ENCODE measurements around the gene SPEN.

SPEN gene

DNA sequence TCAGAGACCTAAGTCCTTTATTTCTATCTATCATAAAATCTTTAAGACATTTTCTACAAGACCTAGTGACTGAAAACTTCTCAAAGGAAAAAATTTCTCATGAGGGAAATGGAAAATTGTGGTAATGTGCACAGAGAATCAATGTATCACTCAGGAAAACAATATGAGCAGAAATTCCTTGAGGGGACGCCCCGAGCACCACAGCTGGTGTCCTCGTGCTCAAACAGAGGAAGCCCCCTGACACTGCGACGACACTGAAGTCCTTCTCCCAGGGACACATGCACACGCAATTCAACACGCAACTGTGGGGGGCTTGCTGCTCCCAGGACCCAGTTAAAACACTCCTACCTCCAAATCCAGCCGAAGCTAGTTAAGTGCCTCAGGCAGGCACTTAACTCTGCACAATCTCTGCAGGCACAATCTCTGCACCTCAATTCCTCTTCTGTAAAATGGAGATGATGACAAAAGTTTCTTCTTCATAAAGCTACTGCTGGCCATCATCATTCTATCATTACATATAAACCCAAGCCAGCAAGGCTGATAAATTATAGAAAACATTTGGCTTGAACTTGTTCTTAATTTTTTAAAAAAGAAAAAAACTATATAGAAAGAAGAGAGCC is 112.4 kb downstream of the SPEN start:
- no peak for DNase-seq
- in situ Hi-C loops (cut with HindIII; ENCODE audit: low pct_ligation_motif_present, low pct_unique_long_range_greater_than_20kb, low sequenced_read_pairs): loop anchor here (25.0 kb wide), 1 partner anchor 148 kb away; the partner anchor contains the start of gene UQCRHL

DNA sequence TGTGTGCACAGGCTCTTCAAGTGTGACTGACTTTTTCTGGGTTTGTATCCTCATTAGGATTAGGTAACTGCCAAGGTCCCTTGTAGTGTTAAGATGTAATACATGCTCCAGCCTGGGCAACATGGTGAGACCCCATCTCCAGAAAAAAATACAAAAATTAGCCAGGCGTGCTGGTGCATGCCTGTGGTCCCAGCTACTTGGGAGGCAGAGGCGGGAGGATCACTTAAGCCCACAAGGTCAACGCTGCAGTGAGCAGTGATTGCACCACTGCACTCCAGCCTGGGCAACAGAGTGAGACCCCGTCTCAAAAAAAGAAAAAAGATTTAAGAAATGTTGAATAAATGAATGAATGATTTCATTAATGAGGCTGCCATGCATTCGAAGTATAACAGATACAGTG is 113.3 kb downstream of the SPEN start:
- in situ Hi-C loops (cut with HindIII; ENCODE audit: low pct_ligation_motif_present, low pct_unique_long_range_greater_than_20kb, low sequenced_read_pairs): loop anchor here (25.0 kb wide), 1 partner anchor 149 kb away; the partner anchor contains the start of gene UQCRHL
- DNase-seq: no peak

DNA sequence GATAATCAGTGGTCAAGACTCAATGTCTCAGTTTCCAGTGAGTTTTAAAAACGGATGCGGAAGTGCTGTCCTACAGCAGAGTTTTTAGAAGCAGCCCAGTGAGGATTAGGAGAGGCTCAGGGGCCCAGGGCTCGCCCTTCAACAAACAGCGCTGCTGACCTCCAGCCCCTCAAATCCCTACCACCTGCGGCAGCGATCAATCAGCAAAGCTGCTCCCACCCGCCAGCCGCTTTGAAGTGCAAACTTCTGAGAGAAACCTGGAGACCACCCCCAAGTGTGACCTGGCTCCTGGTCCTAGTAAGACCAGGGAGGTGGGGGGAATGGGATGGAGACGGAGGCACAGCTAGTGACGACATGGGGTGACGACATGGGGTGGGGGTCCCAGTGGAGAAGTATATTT is 114.0 kb downstream of the SPEN start:
- no peak for DNase-seq
- in situ Hi-C loops (cut with HindIII; ENCODE audit: low pct_ligation_motif_present, low pct_unique_long_range_greater_than_20kb, low sequenced_read_pairs): loop anchor here (25.0 kb wide), 1 partner anchor 149 kb away; the partner anchor contains the start of gene UQCRHL

DNA sequence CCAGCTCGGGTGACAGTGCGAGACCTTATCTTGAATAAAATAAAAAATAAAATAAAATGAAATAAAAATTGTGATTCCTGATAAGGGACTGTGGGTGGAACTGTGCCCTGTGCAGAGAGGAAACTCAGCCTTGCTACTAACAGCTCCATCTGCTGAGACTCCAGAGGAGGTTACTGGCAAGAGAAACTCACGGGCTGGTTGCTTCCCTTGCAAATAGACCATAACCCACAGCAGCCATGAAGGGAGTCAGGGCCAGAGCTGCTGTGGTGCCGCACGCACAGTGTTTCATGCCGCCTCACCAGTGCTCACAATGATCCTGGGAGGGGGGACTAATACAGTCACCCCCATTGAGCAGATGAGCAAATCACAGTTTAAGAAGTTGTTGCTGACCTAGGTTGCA is 114.7 kb downstream of the SPEN start:
- no peak for DNase-seq
- in situ Hi-C loops (cut with HindIII; ENCODE audit: low pct_ligation_motif_present, low pct_unique_long_range_greater_than_20kb, low sequenced_read_pairs): loop anchor here (25.0 kb wide), 1 partner anchor 150 kb away; the partner anchor contains the start of gene UQCRHL

DNA sequence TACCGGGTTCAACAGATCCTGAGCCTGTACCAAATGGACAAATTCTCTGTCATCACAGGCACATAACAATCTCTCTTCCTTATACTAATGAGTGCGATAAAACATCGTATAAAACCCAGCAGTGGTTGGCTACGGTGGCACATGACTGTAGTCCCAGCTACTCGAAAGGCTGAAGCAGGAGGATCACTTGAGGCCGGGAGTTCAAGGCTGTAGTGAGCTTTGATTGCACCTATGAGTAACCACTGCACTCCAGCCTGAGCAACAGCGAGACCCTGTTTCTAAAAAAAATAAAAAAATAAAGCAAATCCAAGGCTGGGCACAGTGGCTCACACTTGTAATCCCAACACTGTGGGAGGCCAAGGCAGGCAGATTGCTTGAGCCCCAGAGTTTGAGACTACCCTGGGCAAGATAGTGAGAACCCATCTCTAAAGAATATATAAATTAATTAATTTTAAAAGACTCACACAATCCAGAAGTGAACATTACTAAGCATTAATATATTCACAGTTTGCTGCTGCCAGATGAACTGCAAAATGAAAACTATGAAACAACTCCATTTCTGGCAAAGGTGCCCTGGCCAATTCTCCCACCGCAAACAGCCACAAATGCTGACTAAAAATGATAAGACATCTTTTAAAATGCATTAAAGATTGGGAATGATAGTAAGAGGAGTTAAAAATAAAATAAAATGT is 115.3 kb downstream of the SPEN start:
- in situ Hi-C loops (cut with HindIII; ENCODE audit: low pct_ligation_motif_present, low pct_unique_long_range_greater_than_20kb, low sequenced_read_pairs): loop anchor here (25.0 kb wide), 1 partner anchor 151 kb away; the partner anchor contains the start of gene UQCRHL
- no peak for DNase-seq

DNA sequence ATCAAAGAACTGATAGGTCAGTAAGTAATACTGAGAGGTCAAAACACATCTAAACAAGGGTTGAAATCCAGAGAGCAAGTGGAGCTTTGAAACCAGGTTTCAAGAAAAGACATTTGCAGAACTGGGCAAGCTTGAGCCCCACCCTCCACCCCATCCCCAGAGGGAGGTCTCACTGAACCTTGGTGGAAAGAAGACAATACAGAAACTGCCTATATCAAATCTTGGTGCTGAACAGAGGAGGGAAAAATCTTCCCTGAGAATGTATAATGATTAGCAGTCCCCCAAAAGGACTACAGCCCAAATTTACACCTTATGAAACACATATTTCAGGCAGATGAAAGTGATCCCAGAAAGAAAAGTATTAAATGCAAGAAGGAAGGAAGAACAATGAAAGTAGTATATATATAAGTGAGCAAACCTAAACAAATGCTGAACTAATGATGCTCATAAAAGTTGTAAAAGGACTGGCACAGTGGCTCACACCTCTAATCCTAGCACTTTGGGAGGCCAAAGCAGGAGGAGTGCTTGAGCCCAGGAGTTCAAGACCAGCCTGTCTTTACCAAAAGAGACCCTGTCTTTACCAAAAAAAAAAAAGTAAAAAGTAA is 116.0 kb downstream of the SPEN start:
- in situ Hi-C loops (cut with HindIII; ENCODE audit: low pct_ligation_motif_present, low pct_unique_long_range_greater_than_20kb, low sequenced_read_pairs): loop anchor here (25.0 kb wide), 1 partner anchor 151 kb away; the partner anchor contains the start of gene UQCRHL

DNA sequence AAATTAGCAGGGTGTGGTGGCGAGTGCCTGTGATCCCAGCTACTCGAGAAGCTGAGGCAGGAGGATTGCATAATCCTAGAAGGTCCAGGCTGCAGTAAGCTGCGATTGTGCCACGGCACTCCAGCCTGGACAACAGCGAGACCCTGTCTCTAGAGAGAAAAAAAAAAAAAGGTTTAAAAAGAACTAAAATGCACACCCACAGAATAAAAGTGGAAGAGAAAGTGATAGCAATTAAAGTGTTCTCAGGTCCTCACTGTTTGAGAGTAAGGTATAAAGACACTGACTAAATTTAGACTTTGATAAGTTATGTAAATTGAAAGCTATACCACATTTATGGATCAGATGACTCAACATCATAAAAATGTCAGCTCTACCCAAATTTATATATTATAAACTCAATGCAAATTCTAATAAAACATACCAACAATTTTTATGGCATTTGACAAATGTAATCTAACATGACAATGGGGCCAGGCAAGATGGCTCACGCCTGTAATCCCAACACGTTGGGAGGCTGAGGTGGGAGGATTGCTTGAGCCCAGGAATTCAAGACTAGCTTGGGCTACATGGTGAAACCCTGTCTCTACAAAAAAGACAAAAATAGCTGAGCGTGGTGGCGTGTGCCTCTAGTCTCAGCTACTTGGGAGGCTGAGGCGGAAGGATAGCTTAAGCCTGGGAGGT is 116.6 kb downstream of the SPEN start:
- in situ Hi-C loops (cut with HindIII; ENCODE audit: low pct_ligation_motif_present, low pct_unique_long_range_greater_than_20kb, low sequenced_read_pairs): loop anchor here (25.0 kb wide), 1 partner anchor 152 kb away; the partner anchor contains the start of gene UQCRHL
- DNase-seq: no peak

More for the DNA sequence above, 116.0 kb downstream of the SPEN start:
- DNase-seq: no peak

DNA sequence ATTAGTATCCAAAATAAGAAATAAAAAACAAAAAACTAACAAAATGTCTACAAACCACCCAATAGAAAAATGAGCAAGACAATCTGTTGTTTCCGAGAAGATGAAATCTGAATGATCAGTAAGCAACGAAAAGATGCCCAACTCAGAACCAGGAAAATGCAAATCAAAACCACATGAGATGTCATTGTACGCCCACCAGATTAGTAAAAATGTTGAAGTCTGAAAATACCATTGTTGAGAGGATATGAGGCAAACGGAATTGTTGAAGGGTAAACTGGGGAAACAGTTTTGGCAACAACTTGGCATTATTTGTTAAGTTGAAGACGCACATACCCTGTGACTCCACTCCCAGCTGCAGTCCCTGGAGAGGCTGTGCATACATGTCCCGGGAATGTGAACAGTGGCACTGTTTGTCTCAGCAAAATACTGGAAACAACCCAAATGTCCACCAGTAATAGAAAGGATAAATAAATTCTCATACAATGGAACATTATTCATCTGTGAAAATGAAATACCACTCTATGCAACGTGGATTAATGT is 117.8 kb downstream of the SPEN start:
- no peak for DNase-seq
- in situ Hi-C loops (cut with HindIII; ENCODE audit: low pct_ligation_motif_present, low pct_unique_long_range_greater_than_20kb, low sequenced_read_pairs): loop anchor here (25.0 kb wide), 1 partner anchor 153 kb away; the partner anchor contains the start of gene UQCRHL

DNA sequence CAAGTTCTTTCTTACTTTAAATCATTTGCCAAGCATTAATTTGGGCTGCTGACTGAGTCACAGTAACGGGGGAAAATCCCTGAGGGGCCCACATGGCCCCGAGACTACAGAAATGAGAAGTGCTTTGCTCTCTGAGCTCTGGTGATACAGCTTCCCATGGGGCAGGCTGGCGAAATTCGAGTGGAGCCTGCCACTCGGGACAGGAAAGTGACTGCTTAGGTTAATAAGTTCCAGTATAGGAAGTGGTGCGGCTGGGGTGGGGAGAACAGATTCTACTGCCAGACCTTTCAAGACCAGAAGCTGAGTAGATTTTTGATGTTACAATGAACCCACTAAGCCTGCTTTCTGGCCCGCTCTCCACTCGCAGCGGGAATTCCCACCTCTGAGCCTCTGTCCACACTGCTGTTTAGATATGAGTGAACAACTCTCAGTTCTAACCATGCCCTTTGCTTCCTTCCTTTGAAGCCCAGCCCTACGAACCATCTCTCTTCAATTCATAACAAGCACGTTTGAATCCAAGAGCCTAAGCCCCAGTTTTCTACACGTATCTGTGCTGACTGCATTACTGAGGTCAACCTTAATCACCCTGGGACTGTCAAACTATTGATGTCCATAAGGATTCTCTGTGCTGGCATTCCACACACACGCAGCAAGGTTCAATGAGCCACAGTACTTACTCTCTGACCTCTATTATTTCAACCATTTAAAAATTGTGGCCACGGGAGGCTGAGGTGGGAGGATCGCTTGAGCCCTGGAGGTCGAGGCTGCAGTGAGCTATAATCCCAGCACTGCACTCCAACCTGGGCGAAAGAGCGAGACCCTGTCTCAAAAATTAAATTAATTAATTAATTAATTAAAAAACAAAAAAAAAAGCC is 118.8 kb downstream of the SPEN start:
- in situ Hi-C loops (cut with HindIII; ENCODE audit: low pct_ligation_motif_present, low pct_unique_long_range_greater_than_20kb, low sequenced_read_pairs): loop anchor here (25.0 kb wide), 1 partner anchor 154 kb away; the partner anchor contains the start of gene UQCRHL
- DNase-seq: no peak

DNA sequence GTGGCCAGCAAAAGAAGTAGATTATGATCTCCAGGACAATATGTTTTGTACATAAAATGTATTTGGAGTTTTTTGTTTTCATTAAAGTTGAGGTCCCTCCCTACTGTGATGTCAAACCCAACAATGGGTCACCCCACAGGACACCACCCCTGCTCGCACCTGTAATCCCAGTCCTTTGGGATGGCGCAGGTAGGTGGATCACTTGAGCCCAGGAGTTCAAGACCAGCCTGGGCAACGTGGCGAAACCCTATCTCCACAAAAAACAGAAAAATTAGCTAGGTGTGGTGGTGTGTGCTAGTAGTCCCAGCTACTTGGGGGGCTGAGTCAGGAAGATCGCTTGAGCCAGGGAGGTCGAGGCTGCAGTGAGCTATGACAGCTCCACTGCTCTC is 119.4 kb downstream of the SPEN start:
- DNase-seq: no peak
- in situ Hi-C loops (cut with HindIII; ENCODE audit: low pct_ligation_motif_present, low pct_unique_long_range_greater_than_20kb, low sequenced_read_pairs): loop anchor here (25.0 kb wide), 1 partner anchor 155 kb away; the partner anchor contains the start of gene UQCRHL

DNA sequence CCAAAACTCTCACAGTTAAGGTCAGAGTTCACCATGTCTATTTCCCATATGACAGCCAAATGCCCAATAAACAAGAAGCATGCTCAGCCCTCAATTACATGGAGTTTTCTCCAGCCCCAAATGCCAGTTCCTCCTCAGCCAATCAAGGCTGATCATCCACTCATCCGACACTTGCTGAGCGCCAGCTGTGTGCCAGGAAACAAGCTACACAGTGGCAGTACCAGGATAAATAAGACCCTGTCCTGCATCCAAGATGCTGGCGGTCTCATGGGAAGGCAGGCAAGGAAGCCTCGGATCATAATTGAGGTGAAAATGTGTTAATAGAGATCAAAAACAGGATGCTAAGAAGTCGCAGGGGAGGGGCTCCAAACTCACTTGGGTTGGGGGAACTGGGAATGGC is 120.7 kb downstream of the SPEN start:
- in situ Hi-C loops (cut with HindIII; ENCODE audit: low pct_ligation_motif_present, low pct_unique_long_range_greater_than_20kb, low sequenced_read_pairs): loop anchor here (25.0 kb wide), 1 partner anchor 156 kb away; the partner anchor contains the start of gene UQCRHL
- DNase-seq: no peak

DNA sequence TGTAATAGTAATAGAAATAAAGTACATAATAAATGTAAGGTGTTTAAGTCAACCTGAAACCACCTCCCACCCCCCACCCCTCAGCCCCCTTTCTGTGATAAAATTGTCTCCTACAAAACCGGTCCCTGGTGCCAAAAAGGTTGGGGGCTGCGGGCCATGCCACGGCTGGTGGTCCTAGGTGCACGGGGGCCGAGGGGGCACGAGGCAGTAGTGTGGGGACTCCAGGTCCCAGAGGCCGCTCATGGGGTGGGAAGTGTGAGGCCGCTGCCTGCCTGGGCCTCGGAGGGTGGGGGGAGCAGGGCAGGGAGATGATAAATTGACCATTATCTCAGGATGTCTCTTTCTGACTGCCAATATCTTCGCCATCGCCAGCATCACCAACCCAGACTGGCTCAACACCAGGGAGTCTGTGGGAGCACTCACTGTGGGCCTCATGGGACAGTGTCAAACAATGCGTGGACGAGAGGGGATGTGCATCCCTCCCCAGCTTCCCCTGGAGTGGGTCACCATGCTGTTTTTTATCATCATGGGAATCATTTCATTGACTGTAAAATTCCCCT is 121.9 kb downstream of the SPEN start:
- in situ Hi-C loops (cut with HindIII; ENCODE audit: low pct_ligation_motif_present, low pct_unique_long_range_greater_than_20kb, low sequenced_read_pairs): loop anchor here (25.0 kb wide), 1 partner anchor 157 kb away; the partner anchor contains the start of gene UQCRHL
- no peak for DNase-seq

DNA sequence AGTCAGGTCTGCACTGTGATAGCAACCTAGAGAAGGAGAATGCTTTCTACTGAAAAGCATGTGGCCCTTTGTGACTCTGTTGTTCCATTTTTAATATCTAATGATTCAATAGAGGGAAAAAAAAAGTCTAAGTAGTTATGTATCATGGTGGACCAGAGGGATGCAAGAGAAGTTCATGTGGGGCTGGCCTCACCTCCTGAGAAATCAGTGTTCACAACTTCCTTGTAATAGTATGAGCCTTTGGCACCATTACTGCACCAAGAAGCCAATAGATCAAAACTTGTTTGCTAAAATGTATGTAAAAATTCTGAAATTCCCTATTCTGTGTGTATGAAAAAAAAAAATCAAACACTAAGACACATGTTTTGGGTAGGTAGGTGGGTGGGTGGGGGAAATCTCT is 123.4 kb downstream of the SPEN start:
- in situ Hi-C loops (cut with HindIII; ENCODE audit: low pct_ligation_motif_present, low pct_unique_long_range_greater_than_20kb, low sequenced_read_pairs): loop anchor here (25.0 kb wide), 1 partner anchor 159 kb away; the partner anchor contains the start of gene UQCRHL
- DNase-seq: no peak

DNA sequence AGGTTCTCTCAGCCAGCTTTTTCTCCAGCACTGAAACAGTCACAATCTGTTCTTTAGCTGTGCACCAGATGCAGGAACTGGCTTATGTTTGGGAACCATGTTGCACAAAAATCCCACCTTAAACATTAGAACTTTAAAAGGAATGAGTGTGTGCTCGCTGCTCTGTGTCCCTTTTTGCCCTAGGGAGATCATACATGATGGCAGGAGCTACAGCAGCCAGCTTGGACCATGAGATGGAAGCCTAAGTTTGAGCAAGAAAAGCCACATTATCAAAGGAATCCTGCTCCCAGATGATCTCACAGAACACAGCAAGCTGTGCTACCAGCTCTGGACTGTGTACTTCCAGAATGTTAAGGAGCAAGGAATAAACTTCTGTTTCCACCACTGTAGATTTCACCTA is 124.9 kb downstream of the SPEN start:
- in situ Hi-C loops (cut with HindIII; ENCODE audit: low pct_ligation_motif_present, low pct_unique_long_range_greater_than_20kb, low sequenced_read_pairs): loop anchor here (25.0 kb wide), 1 partner anchor 160 kb away; the partner anchor contains the start of gene UQCRHL

DNA sequence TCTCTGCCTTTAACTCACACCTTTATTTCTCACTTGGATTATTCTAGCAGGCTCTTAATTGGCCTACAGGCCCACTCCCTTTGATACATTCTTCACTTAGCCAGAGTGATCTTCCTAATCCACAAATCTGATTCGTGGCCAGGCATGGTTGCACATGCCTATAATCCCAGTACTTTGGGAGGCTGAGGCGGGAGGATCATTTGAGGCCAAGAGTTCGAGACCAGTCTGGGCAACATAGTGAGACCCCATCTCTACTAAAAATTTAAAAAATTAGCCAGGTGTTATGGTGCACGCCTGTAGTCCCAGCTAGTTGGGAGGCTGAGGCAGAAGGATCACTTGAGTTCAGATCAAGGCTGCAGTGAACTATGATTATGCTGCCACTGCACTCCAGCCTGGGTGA is 126.3 kb downstream of the SPEN start:
- DNase-seq: no peak
- in situ Hi-C loops (cut with HindIII; ENCODE audit: low pct_ligation_motif_present, low pct_unique_long_range_greater_than_20kb, low sequenced_read_pairs): loop anchor here (25.0 kb wide), 1 partner anchor 161 kb away; the partner anchor contains the start of gene UQCRHL

More for the DNA sequence above, 124.9 kb downstream of the SPEN start:
- DNase-seq: no peak

DNA sequence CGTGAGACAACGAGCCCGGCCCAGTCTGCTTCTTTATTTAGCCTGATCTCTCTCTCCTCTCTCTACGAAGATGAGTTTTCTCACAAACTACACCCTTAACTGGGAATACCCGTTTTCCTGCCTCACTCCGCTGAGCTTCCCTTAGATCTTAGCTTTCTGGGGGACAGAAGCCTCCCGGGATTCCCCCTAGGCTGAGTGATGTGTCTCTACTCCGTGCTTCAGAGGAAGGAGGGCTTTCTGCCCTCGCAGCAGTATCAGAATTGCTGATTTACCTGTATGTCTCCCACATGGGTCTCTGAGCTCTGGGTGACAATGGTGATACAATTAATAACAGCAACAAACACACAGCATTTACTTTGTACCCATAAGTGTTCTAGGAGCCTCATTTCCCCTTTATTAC is 127.3 kb downstream of the SPEN start:
- DNase-seq: no peak
- in situ Hi-C loops (cut with HindIII; ENCODE audit: low pct_ligation_motif_present, low pct_unique_long_range_greater_than_20kb, low sequenced_read_pairs): loop anchor here (25.0 kb wide), 1 partner anchor 163 kb away; the partner anchor contains the start of gene UQCRHL

DNA sequence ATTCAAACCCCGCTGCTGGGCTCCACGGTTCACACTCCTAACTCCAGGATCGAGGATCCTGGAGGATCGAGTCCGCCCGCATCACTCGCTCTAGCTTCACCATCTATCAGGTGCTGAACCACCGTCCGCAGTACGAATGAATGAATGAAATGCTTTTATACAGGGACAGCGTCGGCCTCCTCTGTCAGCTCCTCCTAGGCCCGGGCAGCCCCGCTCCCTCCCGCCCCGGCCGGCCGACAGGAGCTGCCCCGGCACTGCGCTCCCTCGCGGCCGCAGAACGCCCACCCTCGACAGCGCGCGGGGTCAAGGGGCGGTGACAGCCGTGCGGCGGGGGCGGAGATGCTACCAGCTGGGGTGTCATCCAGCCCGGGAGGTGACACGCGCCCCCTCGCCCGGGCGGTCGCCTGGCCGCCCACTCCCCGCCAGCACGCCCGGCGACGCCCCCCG is 127.9 kb downstream of the SPEN start:
- peak; percentile 58 for DNase-seq
- in situ Hi-C loops (cut with HindIII; ENCODE audit: low pct_ligation_motif_present, low pct_unique_long_range_greater_than_20kb, low sequenced_read_pairs): no loop called here
